HepG2 (cell line): Measurements from ENCODE around the gene MIB1.

Experiments
- HIVEP1 ChIP-seq: sonication (generic); formaldehyde crosslinking; IDR thresholded peaks from 2 replicates; pipeline ENCODE4 v1.4.0; 2020; ENCODE audit warnings: mild to moderate bottlenecking, missing genetic modification reagents
- RNF2 ChIP-seq: fragments of 450-650 bp; conservative IDR thresholded peaks from 2 replicates; pipeline ENCODE4 v1.6.1; 2016; ENCODE audit warnings: low read depth
- SMARCC2 ChIP-seq: fragments of 450-650 bp; IDR thresholded peaks from 2 replicates; pipeline ENCODE4 v1.6.1; 2017; ENCODE audit warnings: antibody characterized with exemption, mild to moderate bottlenecking
- THAP11 ChIP-seq: IDR thresholded peaks from 2 replicates; pipeline ENCODE4 v1.6.1; 2016; ENCODE audit warnings: missing biosample characterization, missing genetic modification reagents

DNA sequence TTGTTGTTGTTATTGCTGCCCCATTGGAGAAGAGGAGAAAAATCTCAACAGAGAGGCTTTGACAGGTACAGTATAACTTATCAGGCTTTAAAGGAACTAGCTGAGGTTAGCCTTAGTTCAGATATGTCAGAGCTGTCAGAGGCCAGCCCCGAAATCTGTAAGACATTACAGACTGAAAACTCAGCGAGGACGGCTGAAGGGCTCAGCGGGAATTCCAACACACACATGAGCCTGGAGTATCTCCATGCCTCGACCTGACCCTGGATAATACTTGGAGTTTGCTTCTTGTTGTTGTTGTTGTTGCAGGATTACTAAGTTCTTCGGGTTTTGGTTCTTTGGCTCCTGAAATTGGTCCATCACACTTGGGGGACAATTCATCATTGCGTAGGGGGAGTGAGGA is 166.9 kb downstream of the MIB1 start:
- no peak for TF ChIP-seq HIVEP1 (CRISPR knock-in tag)
- TF ChIP-seq THAP11 (CRISPR knock-in tag), result no peak
- TF ChIP-seq RNF2, result no peak
- TF ChIP-seq SMARCC2, result no peak
